Colonic mucosa (tissue), 4 donors: ENCODE measurements around the gene ANKRD11. TPM values are rescaled to one million over a fixed set of nuclear protein-coding genes. Genes with fewer than 3 reads are reported as not detected.
A peak's percentile ranks its signal among the peaks of the same experiment; 100 is the strongest.

Experiments used
- DNase-seq: peaks from one replicate; pipeline ENCODE4 v3.0.0-alpha.2; 2020
- H3K27ac ChIP-seq: fragments of 200-600 bp; one replicate; pipeline ENCODE4 v1.8.0; 2021
- H3K27me3 ChIP-seq: fragments of 200-600 bp; one replicate; pipeline ENCODE4 v1.8.0; 2021
- H3K36me3 ChIP-seq: fragments of 200-600 bp; one replicate; pipeline ENCODE4 v1.8.0; 2021
- H3K4me1 ChIP-seq: fragments of 200-600 bp; one replicate; pipeline ENCODE4 v1.8.0; 2021; ENCODE audit warnings: mild to moderate bottlenecking
- H3K4me3 ChIP-seq: fragments of 200-600 bp; one replicate; pipeline ENCODE4 v1.8.0; 2021
- H3K9ac ChIP-seq, 2 donors: one replicate each; pipeline ENCODE4 v1.7.0; 2013; ENCODE audit warnings: control low read depth in 2 of 2, low read depth in 2 of 2, low read length in 2 of 2
- H3K9me3 ChIP-seq: fragments of 200-600 bp; one replicate; pipeline ENCODE4 v1.8.0; 2021
- CTCF ChIP-seq: fragments of 200-600 bp; IDR thresholded peaks from one replicate; pipeline ENCODE4 v1.8.0; 2022; ENCODE audit warnings: antibody characterized with exemption, mild to moderate bottlenecking
- intact Hi-C: fragments of 100-400 bp; cut with DNase I; formaldehyde crosslinking; loops from one replicate; pipeline ENCODE4 v1.14.1; 2022
- total RNA-seq, 2 donors: library from RNA; stranded (reverse); fragmentation: NEBNext Ultra II Directional in 1 of 2; extraction: Animal tissue kit (Norgen Biotek cat#: 25700) in 1 of 2; gene quantifications; one replicate each; pipeline ENCODE4 v1.2.1, GENCODE V29; 2021
- donor health status: healthy.
- donor health status: DM: no; HTN: no; CAD: no.
- donor health status: DM: no; HTN: no; CAD: no.

The ANKRD11 gene
- total RNA-seq, 2 donors from 2014 or later: 69.4 to 129 TPM

GRCh38 chr16:89361751-89362539 lies 128.4 kb downstream of the ANKRD11 start:
- Histone ChIP-seq H3K27me3 (no peaks in the 10 kb centered on the region), H3K27ac (no peak overlapping the region), H3K9ac (no peak overlapping the region), H3K4me1 (peaks cover 33% of the 10 kb centered on the region), H3K9me3 (no peaks in the 10 kb centered on the region), H3K36me3 (no peaks in the 10 kb centered on the region), H3K4me3 (no peak overlapping the region)
- no peak for TF ChIP-seq CTCF
- DNase-seq: no peak
- intact Hi-C loops: no loop called here

- Histone ChIP-seq H3K9ac (no peak overlapping the region), H3K27me3 (no peaks in the 10 kb centered on the region), H3K36me3 (no peaks in the 10 kb centered on the region), H3K9me3 (no peaks in the 10 kb centered on the region), H3K4me3 (no peak overlapping the region), H3K27ac (no peak overlapping the region), H3K4me1 (peaks cover 33% of the 10 kb centered on the region)
- intact Hi-C loops: no loop called here
- no peak for DNase-seq
- no peak for TF ChIP-seq CTCF
These were observed 129.5 kb downstream of the ANKRD11 start for GRCh38 chr16:89360760-89361435.

GRCh38 chr16:89359264-89360147 lies 130.9 kb downstream of the ANKRD11 start:
- Histone ChIP-seq H3K4me1 (peaks cover 34% of the 10 kb centered on the region), H3K9me3 (no peaks in the 10 kb centered on the region), H3K36me3 (no peaks in the 10 kb centered on the region), H3K27ac (no peak overlapping the region), H3K27me3 (no peaks in the 10 kb centered on the region), H3K9ac (no peak overlapping the region), H3K4me3 (no peak overlapping the region)
- no peak for DNase-seq
- no peak for TF ChIP-seq CTCF
- intact Hi-C loops: no loop called here

- DNase-seq: no peak
- no peak overlapping the region for H3K27ac ChIP-seq
These were observed 132.0 kb downstream of the ANKRD11 start for GRCh38 chr16:89358030-89359005.

More at GRCh38 chr16:89358030-89359005, 132.0 kb downstream of the ANKRD11 start:
- Histone ChIP-seq H3K36me3 (no peaks in the 10 kb centered on the region), H3K4me1 (peaks cover 35% of the 10 kb centered on the region), H3K27me3 (no peaks in the 10 kb centered on the region), H3K9ac (peak overlapping the region in 1 of 2 donors; percentile 41), H3K9me3 (no peaks in the 10 kb centered on the region), H3K4me3 (no peak overlapping the region)
- no peak for TF ChIP-seq CTCF
- intact Hi-C loops: no loop called here
